Measurements from ENCODE around the gene EML5. TPM values are rescaled to one million over a fixed set of nuclear protein-coding genes. Genes with fewer than 3 reads are reported as not detected.

EML5 gene
- total and polyA plus RNA-seq, 12 donors = 0.04 to 0.44 (median 0.19) TPM

GRCh38 chr14:88707088-88707487, 85.7 kb downstream of the EML5 start:
- 82% methylated on average over 1 of the region's 1 CpG for WGBS, 2 donors
- no peak for ATAC-seq
- Histone ChIP-seq H3K4me1 (no peaks in the 10 kb centered on the region), H3K27me3 (no peaks in the 10 kb centered on the region), H3K4me3 (no peak overlapping the region), H3K9me3 (no peaks in the 10 kb centered on the region), H3K36me3 (no peaks in the 10 kb centered on the region), H3K27ac (no peak overlapping the region)
- no peak for DNase-seq
- intact Hi-C loops (cut with DNase I) = no loop called here
- TF ChIP-seq, protein P1, sequence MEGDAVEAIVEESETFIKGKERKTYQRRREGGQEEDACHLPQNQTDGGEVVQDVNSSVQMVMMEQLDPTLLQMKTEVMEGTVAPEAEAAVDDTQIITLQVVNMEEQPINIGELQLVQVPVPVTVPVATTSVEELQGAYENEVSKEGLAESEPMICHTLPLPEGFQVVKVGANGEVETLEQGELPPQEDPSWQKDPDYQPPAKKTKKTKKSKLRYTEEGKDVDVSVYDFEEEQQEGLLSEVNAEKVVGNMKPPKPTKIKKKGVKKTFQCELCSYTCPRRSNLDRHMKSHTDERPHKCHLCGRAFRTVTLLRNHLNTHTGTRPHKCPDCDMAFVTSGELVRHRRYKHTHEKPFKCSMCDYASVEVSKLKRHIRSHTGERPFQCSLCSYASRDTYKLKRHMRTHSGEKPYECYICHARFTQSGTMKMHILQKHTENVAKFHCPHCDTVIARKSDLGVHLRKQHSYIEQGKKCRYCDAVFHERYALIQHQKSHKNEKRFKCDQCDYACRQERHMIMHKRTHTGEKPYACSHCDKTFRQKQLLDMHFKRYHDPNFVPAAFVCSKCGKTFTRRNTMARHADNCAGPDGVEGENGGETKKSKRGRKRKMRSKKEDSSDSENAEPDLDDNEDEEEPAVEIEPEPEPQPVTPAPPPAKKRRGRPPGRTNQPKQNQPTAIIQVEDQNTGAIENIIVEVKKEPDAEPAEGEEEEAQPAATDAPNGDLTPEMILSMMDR (IDR thresholded peaks at IDR 0.05) = no peak

DNA sequence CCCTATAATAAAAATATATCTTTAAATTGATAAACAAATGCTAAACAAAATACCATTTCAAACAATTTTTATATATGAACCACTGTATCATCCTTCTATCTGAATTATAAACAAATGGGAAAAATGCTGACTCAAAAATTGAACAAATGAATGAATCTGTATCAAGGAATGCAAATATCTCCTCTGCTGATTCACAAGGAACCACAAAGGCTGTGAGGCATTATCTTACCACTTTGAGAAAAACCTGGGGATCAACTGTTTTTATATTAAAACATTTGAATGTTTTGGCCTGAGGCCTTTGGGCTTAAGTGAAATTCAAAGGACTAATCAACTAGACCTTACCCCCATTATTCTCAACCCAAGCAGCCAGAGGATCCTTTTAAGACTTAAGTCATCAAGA, 86.3 kb downstream of the EML5 start:
- TF ChIP-seq, protein P1 (IDR thresholded peaks at IDR 0.05) = no peak
- Histone ChIP-seq H3K27me3 (peaks cover 0 to 2% (median 0%) of the 10 kb centered on the region in 7 donors), H3K4me1 (no peaks in the 10 kb centered on the region), H3K9me3 (no peaks in the 10 kb centered on the region), H3K27ac (no peak overlapping the region), H3K4me3 (no peak overlapping the region), H3K36me3 (no peaks in the 10 kb centered on the region)
- DNase-seq (no peak), ATAC-seq (no peak)
- intact Hi-C loops (cut with DNase I) = no loop called here

GRCh38 chr14:88698651-88699050, 94.1 kb downstream of the EML5 start:
- H3K4me3 ChIP-seq = no peak overlapping the region
- TF ChIP-seq, protein P1 (IDR thresholded peaks at IDR 0.05) = no peak
- no peak for DNase-seq
- H3K4me1 ChIP-seq = no peaks in the 10 kb centered on the region
- no peaks in the 10 kb centered on the region for H3K9me3 ChIP-seq
- 85 to 86% methylated on average over 5 of the region's 5 CpGs for WGBS, 2 donors
- intact Hi-C loops (cut with DNase I) = no loop called here
- no peak overlapping the region for H3K27ac ChIP-seq
- H3K36me3 ChIP-seq = no peaks in the 10 kb centered on the region
- peaks cover 0 to 9% (median 0%) of the 10 kb centered on the region in 7 donors for H3K27me3 ChIP-seq
- ATAC-seq = no peak

GRCh38 chr14:88695870-88696269, 96.9 kb downstream of the EML5 start:
- H3K9me3 ChIP-seq = no peaks in the 10 kb centered on the region
- 77 to 78% methylated on average over 3 of the region's 3 CpGs for WGBS, 2 donors
- DNase-seq = no peak
- no peaks in the 10 kb centered on the region for H3K36me3 ChIP-seq
- intact Hi-C loops (cut with DNase I) = no loop called here
- TF ChIP-seq, protein P1 (IDR thresholded peaks at IDR 0.05) = no peak
- H3K4me1 ChIP-seq = no peaks in the 10 kb centered on the region
- no peak overlapping the region for H3K4me3 ChIP-seq
- peaks cover 0 to 4% (median 0%) of the 10 kb centered on the region in 7 donors for H3K27me3 ChIP-seq
- H3K27ac ChIP-seq = no peak overlapping the region
- ATAC-seq = no peak

- Histone ChIP-seq H3K4me1 (no peaks in the 10 kb centered on the region), H3K27me3 (no peaks in the 10 kb centered on the region), H3K9me3 (no peaks in the 10 kb centered on the region), H3K36me3 (no peaks in the 10 kb centered on the region), H3K4me3 (no peak overlapping the region), H3K27ac (no peak overlapping the region)
- no peak for ATAC-seq
- intact Hi-C loops (cut with DNase I) = no loop called here
- TF ChIP-seq, protein P1 (IDR thresholded peaks at IDR 0.05) = no peak
- no peak for DNase-seq
These were observed 104.4 kb downstream of the EML5 start for GRCh38 chr14:88688386-88688785.
